ENCODE data around the gene CAVIN2. TPM values are rescaled to one million over a fixed set of nuclear protein-coding genes. Genes with fewer than 3 reads are reported as not detected.
A peak's percentile ranks its signal among the peaks of the same experiment; 100 is the strongest.

CAVIN2 gene
- total RNA-seq, 6 donors from 2014 or later: 44.0 to 268 (median 173) TPM

DNA sequence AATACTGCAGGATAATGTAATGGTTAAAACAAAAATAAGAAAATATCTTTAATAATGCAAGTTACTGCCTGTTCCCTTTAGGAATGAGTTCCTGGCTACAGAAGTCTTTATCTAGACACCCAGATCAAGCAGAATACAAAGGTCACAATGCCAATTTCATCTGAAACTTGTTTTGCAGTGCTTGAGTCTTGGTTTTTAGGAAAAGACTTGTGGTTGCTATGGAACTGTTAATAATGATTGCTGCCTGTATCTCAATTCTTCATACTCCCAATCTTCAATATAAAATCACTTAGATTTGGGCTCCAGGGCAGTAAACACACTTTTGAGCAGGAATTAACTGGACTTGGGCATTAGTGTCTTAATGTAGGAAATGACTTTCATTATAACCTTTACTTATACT lies 14.2 kb downstream of the CAVIN2 start:
- Histone ChIP-seq H3K27me3 (no peaks in the 10 kb centered on the region), H3K4me1 (peaks cover 6 to 18% (median 10%) of the 10 kb centered on the region in 4 donors), H3K27ac (no peak overlapping the region), H3K36me3 (peaks cover 0 to 33% (median 12%) of the 10 kb centered on the region in 4 donors), H3K4me3 (no peak overlapping the region), H3K9me3 (no peaks in the 10 kb centered on the region)
- no peak for DNase-seq
- ATAC-seq (ENCODE audit: low FRiP score in 2 of 2): no peak
- TF ChIP-seq, protein P1, sequence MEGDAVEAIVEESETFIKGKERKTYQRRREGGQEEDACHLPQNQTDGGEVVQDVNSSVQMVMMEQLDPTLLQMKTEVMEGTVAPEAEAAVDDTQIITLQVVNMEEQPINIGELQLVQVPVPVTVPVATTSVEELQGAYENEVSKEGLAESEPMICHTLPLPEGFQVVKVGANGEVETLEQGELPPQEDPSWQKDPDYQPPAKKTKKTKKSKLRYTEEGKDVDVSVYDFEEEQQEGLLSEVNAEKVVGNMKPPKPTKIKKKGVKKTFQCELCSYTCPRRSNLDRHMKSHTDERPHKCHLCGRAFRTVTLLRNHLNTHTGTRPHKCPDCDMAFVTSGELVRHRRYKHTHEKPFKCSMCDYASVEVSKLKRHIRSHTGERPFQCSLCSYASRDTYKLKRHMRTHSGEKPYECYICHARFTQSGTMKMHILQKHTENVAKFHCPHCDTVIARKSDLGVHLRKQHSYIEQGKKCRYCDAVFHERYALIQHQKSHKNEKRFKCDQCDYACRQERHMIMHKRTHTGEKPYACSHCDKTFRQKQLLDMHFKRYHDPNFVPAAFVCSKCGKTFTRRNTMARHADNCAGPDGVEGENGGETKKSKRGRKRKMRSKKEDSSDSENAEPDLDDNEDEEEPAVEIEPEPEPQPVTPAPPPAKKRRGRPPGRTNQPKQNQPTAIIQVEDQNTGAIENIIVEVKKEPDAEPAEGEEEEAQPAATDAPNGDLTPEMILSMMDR (IDR thresholded peaks at IDR 0.05): no peak
- TF ChIP-seq POLR2AphosphoS5 (IDR thresholded peaks at IDR 0.05) (no peak), EP300 (IDR thresholded peaks at IDR 0.05) (no peak), POLR2A (IDR thresholded peaks at IDR 0.05) (no peak)

DNA sequence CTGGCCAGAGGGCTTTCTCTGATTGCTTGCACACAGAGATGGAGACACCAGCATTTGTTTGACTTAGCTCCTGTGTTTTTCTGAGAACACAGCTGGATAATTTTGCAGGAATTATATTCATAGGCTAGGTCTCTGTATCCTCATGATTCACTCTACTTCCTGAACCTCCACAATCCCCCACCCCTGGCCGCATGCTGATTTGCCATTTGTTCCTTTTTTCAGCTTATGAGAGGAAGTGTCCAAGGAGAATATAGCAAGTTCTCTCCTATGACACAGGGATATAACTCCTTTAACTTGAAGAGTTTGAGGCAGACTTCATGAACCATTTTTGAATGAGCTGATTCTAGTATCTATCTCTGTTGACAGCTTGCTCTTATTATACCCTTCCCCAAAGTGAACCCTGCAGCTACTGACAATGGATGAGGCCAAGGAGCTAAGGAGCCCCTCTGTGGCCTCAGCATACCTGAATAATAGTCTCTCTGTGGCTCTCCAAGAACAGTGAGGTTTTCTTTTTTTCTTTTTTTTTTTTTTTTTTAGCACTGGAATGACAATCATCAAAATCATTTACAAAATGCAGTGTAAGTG lies 15.4 kb downstream of the CAVIN2 start:
- Histone ChIP-seq H3K27me3 (no peaks in the 10 kb centered on the region), H3K4me3 (no peak overlapping the region), H3K27ac (no peak overlapping the region), H3K9me3 (no peaks in the 10 kb centered on the region), H3K4me1 (peaks cover 0 to 8% (median under 1%) of the 10 kb centered on the region in 4 donors), H3K36me3 (peaks cover 0 to 31% (median 11%) of the 10 kb centered on the region in 4 donors)
- no peak for DNase-seq
- peak in 1 of 2 donors; percentile 41 for ATAC-seq (ENCODE audit: low FRiP score in 2 of 2)
- no peak for TF ChIP-seq POLR2A (IDR thresholded peaks at IDR 0.05)
- WGBS, 2 donors: 46 to 71% methylated on average over 1 of the region's 1 CpG

DNA sequence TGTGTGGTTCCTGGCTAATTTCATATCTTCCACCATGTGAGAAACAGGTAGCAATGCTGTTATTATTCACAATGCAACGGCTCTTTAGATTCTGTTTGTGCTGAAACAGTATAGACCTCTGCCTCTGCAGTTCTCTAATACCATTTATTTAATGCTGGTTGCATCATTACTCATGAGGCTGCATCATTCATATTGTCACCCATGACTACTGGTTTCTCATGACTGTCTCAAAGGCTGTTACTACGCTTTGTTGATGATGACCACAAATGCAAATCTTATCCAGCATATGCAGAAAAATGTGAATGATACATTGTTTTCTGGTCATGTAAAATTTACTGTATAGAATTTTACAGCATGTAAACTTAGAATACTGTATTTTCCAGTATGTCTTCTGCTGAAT lies 22.5 kb downstream of the CAVIN2 start:
- 90 to 95% methylated on average over 2 of the region's 2 CpGs for WGBS, 2 donors
- no peaks in the 10 kb centered on the region for H3K36me3 ChIP-seq
- no peak overlapping the region for H3K27ac ChIP-seq
- DNase-seq: no peak
- ATAC-seq (ENCODE audit: low FRiP score in 2 of 2): no peak
- no peaks in the 10 kb centered on the region for H3K9me3 ChIP-seq
- H3K4me1 ChIP-seq: no peaks in the 10 kb centered on the region
- no peaks in the 10 kb centered on the region for H3K27me3 ChIP-seq
- TF ChIP-seq EP300 (IDR thresholded peaks at IDR 0.05): no peak
- TF ChIP-seq, protein P1 (IDR thresholded peaks at IDR 0.05): no peak
- TF ChIP-seq POLR2AphosphoS5 (IDR thresholded peaks at IDR 0.05): no peak
- TF ChIP-seq POLR2A (IDR thresholded peaks at IDR 0.05): no peak
- H3K4me3 ChIP-seq: no peak overlapping the region

DNA sequence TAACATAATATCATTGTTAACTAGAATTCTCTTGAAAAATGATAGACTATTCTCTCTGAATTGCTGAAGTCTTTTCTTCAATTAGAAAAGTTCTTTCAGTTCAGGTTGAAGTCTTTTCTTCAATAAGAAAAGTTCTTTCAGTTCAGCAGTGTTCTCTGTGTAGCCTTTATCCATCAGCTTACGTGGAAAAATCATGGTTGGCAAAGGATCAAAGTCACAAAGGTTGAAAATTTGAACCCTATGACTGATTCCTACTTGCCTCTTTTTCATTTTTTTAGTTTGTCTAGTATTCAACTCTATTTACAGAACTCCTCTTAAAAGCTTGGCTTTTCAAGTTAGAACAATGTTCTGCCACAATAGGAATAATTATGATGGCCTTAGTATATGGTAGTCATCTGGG lies 25.8 kb downstream of the CAVIN2 start:
- H3K27me3 ChIP-seq: no peaks in the 10 kb centered on the region
- H3K9me3 ChIP-seq: no peaks in the 10 kb centered on the region
- H3K36me3 ChIP-seq: no peaks in the 10 kb centered on the region
- no peak overlapping the region for H3K27ac ChIP-seq
- DNase-seq (no peak), ATAC-seq (ENCODE audit: low FRiP score in 2 of 2) (no peak)
- no peak overlapping the region for H3K4me3 ChIP-seq
- WGBS, 2 donors: 77 to 80% methylated on average over 1 of the region's 1 CpG
- H3K4me1 ChIP-seq: no peaks in the 10 kb centered on the region
- TF ChIP-seq POLR2A (IDR thresholded peaks at IDR 0.05): no peak
- no peak for TF ChIP-seq POLR2AphosphoS5 (IDR thresholded peaks at IDR 0.05)
- TF ChIP-seq, protein P1 (IDR thresholded peaks at IDR 0.05): no peak
- no peak for TF ChIP-seq EP300 (IDR thresholded peaks at IDR 0.05)

DNA sequence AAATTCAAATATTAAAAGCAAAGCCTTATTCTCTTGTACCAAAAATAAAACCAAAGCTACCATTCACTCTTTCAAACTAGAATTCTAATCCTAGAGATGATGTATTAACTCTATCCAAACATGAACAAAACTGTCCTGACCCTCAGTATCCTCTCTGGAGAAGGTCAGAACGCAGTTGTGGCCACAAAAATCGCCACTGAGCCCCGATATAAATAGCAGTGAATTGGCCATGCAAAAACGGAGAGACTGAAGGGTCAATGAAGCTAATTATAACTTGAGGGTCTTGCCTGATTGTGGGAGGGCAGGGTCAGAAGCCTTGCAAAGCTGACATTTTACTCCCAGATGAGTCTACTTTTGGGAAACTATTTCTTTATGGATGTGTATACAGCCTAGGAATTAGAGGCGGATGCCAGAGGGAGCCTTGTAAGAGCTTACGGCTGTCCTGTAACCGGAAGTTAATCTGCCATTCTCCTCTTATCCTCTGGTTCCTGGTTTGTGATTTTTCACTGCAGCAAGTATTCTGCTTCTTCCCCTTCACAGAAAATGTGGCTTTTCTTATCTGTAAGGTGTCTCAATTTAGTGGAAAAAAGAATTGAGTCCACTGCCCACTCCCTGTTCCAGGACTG lies 28.1 kb downstream of the CAVIN2 start:
- Histone ChIP-seq H3K27ac (no peak overlapping the region), H3K36me3 (no peaks in the 10 kb centered on the region), H3K9me3 (no peaks in the 10 kb centered on the region), H3K4me3 (no peak overlapping the region), H3K27me3 (no peaks in the 10 kb centered on the region), H3K4me1 (no peaks in the 10 kb centered on the region)
- DNase-seq: no peak
- ATAC-seq (ENCODE audit: low FRiP score in 2 of 2): no peak
- TF ChIP-seq POLR2AphosphoS5 (IDR thresholded peaks at IDR 0.05) (no peak), POLR2A (IDR thresholded peaks at IDR 0.05) (no peak), EP300 (IDR thresholded peaks at IDR 0.05) (no peak)
- TF ChIP-seq, protein P1 (IDR thresholded peaks at IDR 0.05): no peak
- WGBS, 2 donors: 60 to 64% methylated on average over 7 of the region's 7 CpGs

Measured in upper lobe of left lung (tissue), 6 donors.